ENCODE measurements around the gene U2AF2. TPM values are rescaled to one million over a fixed set of nuclear protein-coding genes. Genes with fewer than 3 reads are reported as not detected.

U2AF2 gene
- total and polyA plus RNA-seq, 2 of the 8 experiments (the other 6 are each of a cell fraction or from before 2014, with no cell fraction given): 162 to 252 TPM

DNA sequence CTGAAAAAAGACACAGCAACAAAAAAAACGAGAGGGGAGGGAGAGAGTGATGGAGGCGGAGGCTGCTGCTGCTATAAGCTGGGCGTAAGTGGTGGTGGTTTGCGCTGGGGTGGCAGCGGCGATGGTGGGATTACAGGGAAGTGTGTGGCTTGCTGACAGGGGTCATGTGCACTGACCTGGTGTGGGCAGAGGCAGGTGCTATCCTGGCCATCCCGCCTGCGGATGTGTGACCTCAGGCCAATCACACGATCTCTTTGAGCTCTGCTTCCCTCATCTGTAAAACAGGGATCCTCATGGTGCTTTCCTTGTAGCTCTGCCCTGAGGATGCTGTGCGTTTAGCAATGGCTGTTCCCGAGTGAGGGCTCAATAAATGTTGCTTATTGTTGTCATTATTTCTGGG, 17.3 kb upstream of the U2AF2 start:
- Histone ChIP-seq H4K20me1 (replicated peaks in 1 of 2; ENCODE audit: control insufficient read depth in 1 of 2, insufficient read depth in 2 of 2, low read length in 2 of 2) (peaks cover 3 to 10% of the 10 kb centered on the region in 2 experiments), H2AK5ac (ENCODE audit: low read depth, low read length) (no peak overlapping the region), H2BK15ac (ENCODE audit: low read length) (no peak overlapping the region), H3K18ac (ENCODE audit: extremely low read depth, low read length) (no peak overlapping the region), H3K23me2 (ENCODE audit: low read depth, low read length) (peaks cover 25% of the 10 kb centered on the region), H3K56ac (replicated peaks; ENCODE audit: insufficient read length, low read depth, low read length) (no peak overlapping the region), H3K79me2 (ENCODE audit: control insufficient read depth in 1 of 2, insufficient read depth in 2 of 2, low read length in 2 of 2) (peaks cover 4 to 25% of the 10 kb centered on the region in 2 experiments; a peak in 3 of 4 replicates), H3K4me2 (ENCODE audit: insufficient read depth in 1 of 2, low read depth in 2 of 2, low read length in 2 of 2) (no peak overlapping the region), H3K27ac (ENCODE audit: low read depth, low read length) (no peak overlapping the region), H3K79me1 (ENCODE audit: low read depth, low read length) (peaks cover 13% of the 10 kb centered on the region), H4K91ac (replicated peaks; ENCODE audit: insufficient read length, low read length) (no peak overlapping the region), H3K9me3 (ENCODE audit: insufficient read depth in 2 of 2, low read depth in 1 of 2, low read length in 1 of 2) (no peaks in the 10 kb centered on the region; a peak in 1 of 4 replicates), H4K8ac (ENCODE audit: extremely low read depth, insufficient read depth, low read length) (no peak overlapping the region), H3K14ac (ENCODE audit: insufficient read length) (no peak overlapping the region), H3K23ac (ENCODE audit: insufficient read length) (no peak overlapping the region), H2BK5ac (ENCODE audit: low read depth, low read length) (no peak overlapping the region), H3K4me1 (replicated peaks in 1 of 4; ENCODE audit: control insufficient read depth in 3 of 4, insufficient read depth in 4 of 4, low read length in 3 of 4) (peaks cover 6 to 9% (median 7%) of the 10 kb centered on the region in 4 experiments), H3K36me3 (ENCODE audit: control insufficient read depth in 2 of 4, insufficient read depth in 4 of 4, low read length in 3 of 4) (no peaks in the 10 kb centered on the region), H2BK12ac (ENCODE audit: low read depth, low read length) (no peak overlapping the region), H3K4me3 (ENCODE audit: extremely low read depth in 1 of 4, insufficient read depth in 2 of 4, low read depth in 3 of 4, low read length in 4 of 4) (no peak overlapping the region), H2BK20ac (ENCODE audit: low read length) (no peak overlapping the region), H3K4ac (replicated peaks; ENCODE audit: insufficient read length, low read depth, low read length) (no peak overlapping the region), H3K9ac (replicated peaks in 1 of 4; ENCODE audit: extremely low read depth in 1 of 4, low read depth in 3 of 4, low read length in 3 of 4) (no peak overlapping the region), H3K27me3 (replicated peaks in 1 of 4; ENCODE audit: control insufficient read depth in 3 of 4, extremely low read depth in 1 of 4, insufficient read depth in 3 of 4, low read length in 3 of 4) (no peaks in the 10 kb centered on the region), H2BK120ac (replicated peaks; ENCODE audit: low read depth, low read length) (no peak overlapping the region), H4K5ac (ENCODE audit: insufficient read length, low read depth, low read length) (no peak overlapping the region), H2AFZ (ENCODE audit: low read length) (no peak overlapping the region)
- POLR2A ChIA-PET (ENCODE audit: partially characterized antibody): interaction anchor here (0.7 to 8.8 kb wide), 7 partner anchors 9 to 33 kb away, joined by 3 to 96 read pairs (median 4); partner anchors contain the start of genes CCDC106, U2AF2, ZNF581 and ZNF784
- DNase-seq (ENCODE audit: low read depth in 1 of 2, low spot score in 2 of 2) (no peak), FAIRE-seq (no peak)
- no peak for TF ChIP-seq CBX8 (IDR thresholded peaks at IDR 0.05; ENCODE audit: borderline replicate concordance, low read depth, low read length)
- TF ChIP-seq HDAC6 (IDR thresholded peaks at IDR 0.05; ENCODE audit: low read depth, low read length): no peak
- no peak for TF ChIP-seq SIN3A (conservative IDR thresholded peaks at IDR 0.05 in 1 of 2, IDR thresholded peaks at IDR 0.05 in 1 of 2; ENCODE audit: low read depth in 1 of 2, low read length in 2 of 2)
- TF ChIP-seq ASH2L (IDR thresholded peaks at IDR 0.05; ENCODE audit: low read length): no peak
- no peak for TF ChIP-seq CBX5 (IDR thresholded peaks at IDR 0.05; ENCODE audit: low read depth, low read length)
- no peak for TF ChIP-seq RFX5 (IDR thresholded peaks at IDR 0.05; ENCODE audit: borderline replicate concordance, low read depth, low read length)
- no peak for TF ChIP-seq JUND (IDR thresholded peaks at IDR 0.05; ENCODE audit: low read length)
- TF ChIP-seq CREB1 (IDR thresholded peaks at IDR 0.05): no peak
- no peak for TF ChIP-seq FOSL1 (IDR thresholded peaks at IDR 0.05; ENCODE audit: insufficient read depth, low read depth, low read length)
- TF ChIP-seq CTBP2 (IDR thresholded peaks at IDR 0.05; ENCODE audit: borderline replicate concordance, insufficient read depth, insufficient read length, low read length): no peak
- TF ChIP-seq EZH2 (IDR thresholded peaks at IDR 0.05; ENCODE audit: low read depth, low read length, severe bottlenecking): no peak
- no peak for TF ChIP-seq TBP (IDR thresholded peaks at IDR 0.05; ENCODE audit: low read depth, low read length)
- TF ChIP-seq SUZ12 (IDR thresholded peaks at IDR 0.05; ENCODE audit: low read length): no peak
- TF ChIP-seq TEAD4 (IDR thresholded peaks at IDR 0.05; ENCODE audit: low read depth, low read length): no peak
- no peak for TF ChIP-seq MAFK (IDR thresholded peaks at IDR 0.05; ENCODE audit: low read depth, low read length)
- WGBS, 2 experiments (ENCODE audit: extremely low coverage in 1 of 2, insufficient coverage in 1 of 2, insufficient read length in 1 of 2, insufficient replicate concordance in 2 of 2, low coverage in 1 of 2, low lambda C conversion rate in 2 of 2, missing lambda C conversion rate in 1 of 2): 82% methylated on average over 11 of the region's 11 CpGs; no CpG with 5 or more reads in 1 of the 2 experiments
- CTCF ChIA-PET (ENCODE audit: partially characterized antibody): interaction anchor here (0.7 to 3.8 kb wide), 6 partner anchors 10 to 477 kb away, joined by 3 to 30 read pairs (median 7); partner anchors contain the start of genes CCDC106 and ZNF865

All from H1 (cell line).